DMS153 (cell line): ENCODE data around the gene ZNF574.
A peak's percentile ranks its signal among the peaks of the same experiment; 100 is the strongest.

Experiments
- DNase-seq: peaks from one replicate; lab custom pipeline; 2025; lab: John Stamatoyannopoulos, UW

Gene ZNF574

GRCh38 chr19:42102877-42103276 lies 26.9 kb downstream of the ZNF574 start:
- no peak for DNase-seq

GRCh38 chr19:42105368-42105767 lies 29.4 kb downstream of the ZNF574 start:
- DNase-seq, result no peak

GRCh38 chr19:42108527-42109389 lies 32.8 kb downstream of the ZNF574 start:
- DNase-seq, result peak; percentile 84

- DNase-seq, result no peak
Measured at GRCh38 chr19:42109896-42110295, 33.9 kb downstream of the ZNF574 start.

GRCh38 chr19:42110658-42111057 lies 34.7 kb downstream of the ZNF574 start:
- DNase-seq, result no peak

GRCh38 chr19:42111384-42111783 lies 35.4 kb downstream of the ZNF574 start:
- no peak for DNase-seq

GRCh38 chr19:42111811-42112210 lies 35.8 kb downstream of the ZNF574 start:
- no peak for DNase-seq

- peak; percentile 74 for DNase-seq
Measured at GRCh38 chr19:42113641-42114348, 37.8 kb downstream of the ZNF574 start.

GRCh38 chr19:42114412-42114811 lies 38.4 kb downstream of the ZNF574 start:
- DNase-seq, result peak; percentile 89

GRCh38 chr19:42115219-42115618 lies 39.3 kb downstream of the ZNF574 start:
- DNase-seq, result no peak

GRCh38 chr19:42115705-42116104 lies 39.7 kb downstream of the ZNF574 start:
- DNase-seq, result no peak

- DNase-seq, result no peak
Measured at GRCh38 chr19:42116308-42117075, 40.5 kb downstream of the ZNF574 start.

- no peak for DNase-seq
Measured at GRCh38 chr19:42117076-42117475, 41.1 kb downstream of the ZNF574 start.

- no peak for DNase-seq
Measured at GRCh38 chr19:42120276-42120980, 44.5 kb downstream of the ZNF574 start.

- DNase-seq, result no peak
Measured at GRCh38 chr19:42121036-42121621, 45.2 kb downstream of the ZNF574 start.

GRCh38 chr19:42121656-42122069 lies 45.7 kb downstream of the ZNF574 start:
- no peak for DNase-seq

GRCh38 chr19:42122691-42123607 lies 47.0 kb downstream of the ZNF574 start:
- DNase-seq, result no peak

- DNase-seq, result no peak
Measured at GRCh38 chr19:42123765-42124164, 47.8 kb downstream of the ZNF574 start.

GRCh38 chr19:42124386-42124901 lies 48.5 kb downstream of the ZNF574 start:
- DNase-seq, result no peak

- no peak for DNase-seq
Measured at GRCh38 chr19:42125536-42125935, 49.6 kb downstream of the ZNF574 start.
